SK-N-SH treated with all-trans-retinoic acid at 6 μM for 48 hours (cell line): ENCODE measurements around the gene CTNNA3.

Experiments used
- CREB5 ChIP-seq: fragments of 250-450 bp; sonication (Bioruptor Pico); IDR thresholded peaks from 2 replicates; pipeline ENCODE4 v1.5.1; 2020; ENCODE audit warnings: low read depth, mild to moderate bottlenecking, moderate library complexity
- OSR1 ChIP-seq: fragments of 250-450 bp; sonication (Bioruptor Pico); IDR thresholded peaks from 2 replicates; pipeline ENCODE4 v1.8.0; 2022; ENCODE audit warnings: moderate library complexity, mild to moderate bottlenecking, inconsistent platforms
- PATZ1 ChIP-seq: fragments of 250-450 bp; sonication (Bioruptor Pico); IDR thresholded peaks from 2 replicates; pipeline ENCODE4 v1.8.0; 2020; ENCODE audit warnings: mild to moderate bottlenecking, moderate library complexity, borderline replicate concordance
- PPARA ChIP-seq: fragments of 250-450 bp; sonication (Bioruptor Pico); IDR thresholded peaks from 2 replicates; pipeline ENCODE4 v1.5.0; 2020; ENCODE audit warnings: mild to moderate bottlenecking, borderline replicate concordance
- SNAI2 ChIP-seq: fragments of 250-450 bp; sonication (Bioruptor Pico); IDR thresholded peaks from 2 replicates; pipeline ENCODE4 v1.5.0; 2020; ENCODE audit warnings: mild to moderate bottlenecking, moderate library complexity
- ZFP30 ChIP-seq: fragments of 450-650 bp; formaldehyde crosslinking; IDR thresholded peaks from 2 replicates; pipeline ENCODE4 v1.5.0; 2022; ENCODE audit warnings: mild to moderate bottlenecking, moderate library complexity
- ZNF8 ChIP-seq: fragments of 450-650 bp; formaldehyde crosslinking; IDR thresholded peaks from 2 replicates; pipeline ENCODE4 v1.5.0; 2020; ENCODE audit warnings: mild to moderate bottlenecking, moderate library complexity

- no peak for TF ChIP-seq ZFP30 (CRISPR knock-in tag)
- no peak for TF ChIP-seq OSR1 (CRISPR knock-in tag)
- TF ChIP-seq PPARA (CRISPR knock-in tag), result no peak
- TF ChIP-seq CREB5, result no peak
- no peak for TF ChIP-seq PATZ1 (CRISPR knock-in tag)
- no peak for TF ChIP-seq SNAI2 (CRISPR knock-in tag)
- no peak for TF ChIP-seq ZNF8
These were observed 1516.0 kb downstream of the CTNNA3 start for GRCh38 chr10:66180021-66180420.
